ENCODE measurements around the gene GAL3ST2. TPM values are rescaled to one million over a fixed set of nuclear protein-coding genes. Genes with fewer than 3 reads are reported as not detected.
A peak's percentile ranks its signal among the peaks of the same experiment; 100 is the strongest.

The GAL3ST2 gene
- total RNA-seq, 3 donors from 2014 or later (not counting 1 experiment from before 2014, with no cell fraction given): 0.88 TPM; not detected in 2

DNA sequence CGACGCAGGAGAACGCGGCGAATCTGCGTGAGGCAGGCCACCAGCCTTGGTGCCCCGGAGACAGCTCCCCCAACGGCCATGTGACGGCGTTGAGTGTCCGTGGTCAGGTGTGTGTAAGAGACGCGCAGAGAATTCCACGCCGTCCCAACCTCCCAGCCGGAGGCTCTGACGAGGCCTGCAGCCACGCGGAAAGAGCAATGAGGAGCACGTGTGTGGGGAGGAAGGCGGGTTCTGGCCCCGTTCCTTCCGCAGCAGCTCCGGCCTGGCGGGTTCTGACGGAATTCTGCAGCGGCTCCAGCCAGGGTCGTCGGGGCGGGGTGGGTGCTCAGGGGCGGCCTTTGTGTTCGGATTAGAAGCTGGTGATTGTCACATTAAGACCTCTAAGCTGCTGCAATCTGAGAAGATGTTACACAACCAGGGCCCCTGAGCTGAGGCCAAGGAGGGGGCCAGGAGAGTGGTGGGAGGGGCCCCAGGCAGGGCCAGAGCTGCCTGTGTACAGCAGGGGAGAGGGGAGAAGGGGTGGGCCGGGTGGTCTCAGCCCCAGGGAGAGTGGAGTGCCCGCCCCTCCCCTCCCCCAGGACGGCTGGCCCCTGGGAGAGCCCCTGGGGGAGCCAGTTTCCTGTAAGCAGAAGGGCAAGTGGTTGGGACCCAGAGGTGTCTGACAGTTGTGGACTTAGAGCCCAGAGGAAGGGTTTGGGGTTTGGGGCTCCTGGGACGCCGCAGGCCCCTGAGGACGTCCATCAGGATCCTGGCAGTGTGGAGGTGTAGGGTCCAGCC is 5.1 kb upstream of the GAL3ST2 start:
- intact Hi-C loops (cut with micrococcal nuclease): no loop called here
- Mint-ChIP-seq H3K27me3 (ENCODE audit: low read depth in 2 of 2) (peaks cover 8 to 20% of the 10 kb centered on the region in 2 donors), H3K9me3 (no peaks in the 10 kb centered on the region), H3K36me3 (no peaks in the 10 kb centered on the region), H3K27ac (no peak overlapping the region), H3K4me3 (peak overlapping the region; percentile 56), H3K4me1 (peaks cover 0 to 5% of the 10 kb centered on the region in 2 donors)
- ATAC-seq (no peak), DNase-seq (no peak)
- Histone ChIP-seq H3K27ac (ENCODE audit: low read length) (no peak overlapping the region), H3K4me3 (ENCODE audit: low read length) (no peak overlapping the region), H3K4me1 (ENCODE audit: control insufficient read depth, insufficient read depth, low read length) (peaks cover 4% of the 10 kb centered on the region), H3K9me3 (ENCODE audit: control insufficient read depth, insufficient read depth, low read length) (no peaks in the 10 kb centered on the region), H3K36me3 (ENCODE audit: control insufficient read depth, insufficient read depth, low read length) (no peaks in the 10 kb centered on the region), H3K27me3 (ENCODE audit: control insufficient read depth, insufficient read depth, low read length) (peaks cover 5% of the 10 kb centered on the region)
- TF ChIP-seq, protein P1, sequence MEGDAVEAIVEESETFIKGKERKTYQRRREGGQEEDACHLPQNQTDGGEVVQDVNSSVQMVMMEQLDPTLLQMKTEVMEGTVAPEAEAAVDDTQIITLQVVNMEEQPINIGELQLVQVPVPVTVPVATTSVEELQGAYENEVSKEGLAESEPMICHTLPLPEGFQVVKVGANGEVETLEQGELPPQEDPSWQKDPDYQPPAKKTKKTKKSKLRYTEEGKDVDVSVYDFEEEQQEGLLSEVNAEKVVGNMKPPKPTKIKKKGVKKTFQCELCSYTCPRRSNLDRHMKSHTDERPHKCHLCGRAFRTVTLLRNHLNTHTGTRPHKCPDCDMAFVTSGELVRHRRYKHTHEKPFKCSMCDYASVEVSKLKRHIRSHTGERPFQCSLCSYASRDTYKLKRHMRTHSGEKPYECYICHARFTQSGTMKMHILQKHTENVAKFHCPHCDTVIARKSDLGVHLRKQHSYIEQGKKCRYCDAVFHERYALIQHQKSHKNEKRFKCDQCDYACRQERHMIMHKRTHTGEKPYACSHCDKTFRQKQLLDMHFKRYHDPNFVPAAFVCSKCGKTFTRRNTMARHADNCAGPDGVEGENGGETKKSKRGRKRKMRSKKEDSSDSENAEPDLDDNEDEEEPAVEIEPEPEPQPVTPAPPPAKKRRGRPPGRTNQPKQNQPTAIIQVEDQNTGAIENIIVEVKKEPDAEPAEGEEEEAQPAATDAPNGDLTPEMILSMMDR (IDR thresholded peaks at IDR 0.05): no peak
- 91% methylated on average over 37 of the region's 38 CpGs for WGBS (ENCODE audit: insufficient coverage)

- Mint-ChIP-seq H3K9me3 (no peaks in the 10 kb centered on the region), H3K27ac (no peak overlapping the region), H3K27me3 (ENCODE audit: low read depth in 2 of 2) (peaks cover 8 to 20% of the 10 kb centered on the region in 2 donors), H3K36me3 (no peaks in the 10 kb centered on the region), H3K4me3 (peak overlapping the region; percentile 56), H3K4me1 (peaks cover 0 to 5% of the 10 kb centered on the region in 2 donors)
- H3K36me3 ChIP-seq (ENCODE audit: control insufficient read depth, insufficient read depth, low read length): no peaks in the 10 kb centered on the region
- ATAC-seq: no peak
- H3K4me3 ChIP-seq (ENCODE audit: low read length): no peak overlapping the region
- intact Hi-C loops (cut with micrococcal nuclease): no loop called here
- 63% methylated on average over 5 of the region's 9 CpGs for WGBS (ENCODE audit: insufficient coverage)
- TF ChIP-seq, protein P1 (IDR thresholded peaks at IDR 0.05): no peak
- peaks cover 5% of the 10 kb centered on the region for H3K27me3 ChIP-seq (ENCODE audit: control insufficient read depth, insufficient read depth, low read length)
- DNase-seq: peak in 1 of 2 donors; percentile 65
- H3K27ac ChIP-seq (ENCODE audit: low read length): no peak overlapping the region
- H3K4me1 ChIP-seq (ENCODE audit: control insufficient read depth, insufficient read depth, low read length): peaks cover 4% of the 10 kb centered on the region
- no peaks in the 10 kb centered on the region for H3K9me3 ChIP-seq (ENCODE audit: control insufficient read depth, insufficient read depth, low read length)
Observed at GRCh38 chr2:241772063-241772499, 4.5 kb upstream of the GAL3ST2 start.

- H3K27ac ChIP-seq (ENCODE audit: low read length): no peak overlapping the region
- peaks cover 8 to 19% of the 10 kb centered on the region in 2 donors for H3K27me3 Mint-ChIP-seq (ENCODE audit: low read depth in 2 of 2)
- intact Hi-C loops (cut with micrococcal nuclease): no loop called here
- H3K4me3 ChIP-seq (ENCODE audit: low read length): no peak overlapping the region
- H3K27ac Mint-ChIP-seq: no peak overlapping the region
- no peak for ATAC-seq
- H3K36me3 ChIP-seq (ENCODE audit: control insufficient read depth, insufficient read depth, low read length): no peaks in the 10 kb centered on the region
- TF ChIP-seq, protein P1 (IDR thresholded peaks at IDR 0.05): no peak
- H3K4me1 Mint-ChIP-seq: peaks cover 0 to 5% of the 10 kb centered on the region in 2 donors
- no peak for DNase-seq
- H3K27me3 ChIP-seq (ENCODE audit: control insufficient read depth, insufficient read depth, low read length): peaks cover 8% of the 10 kb centered on the region
- WGBS (ENCODE audit: insufficient coverage): 78% methylated on average over 29 of the region's 29 CpGs
- H3K9me3 Mint-ChIP-seq: no peaks in the 10 kb centered on the region
- no peaks in the 10 kb centered on the region for H3K9me3 ChIP-seq (ENCODE audit: control insufficient read depth, insufficient read depth, low read length)
- H3K4me3 Mint-ChIP-seq: no peak overlapping the region
- peaks cover 4% of the 10 kb centered on the region for H3K4me1 ChIP-seq (ENCODE audit: control insufficient read depth, insufficient read depth, low read length)
- H3K36me3 Mint-ChIP-seq: no peaks in the 10 kb centered on the region
Observed at GRCh38 chr2:241773511-241774418, 2.9 kb upstream of the GAL3ST2 start.
